Mucosa of rectum (tissue), 2 donors: Measurements from ENCODE around the gene NUCB1.
A peak's percentile ranks its signal among the peaks of the same experiment; 100 is the strongest.
"Not testable (repeated sequence)": the region's sequence is repeated elsewhere in the genome, so short reads cannot be mapped to it uniquely, and the experiment has no call there.

Experiments
- H3K27ac ChIP-seq, 2 donors: one replicate each; pipeline ENCODE4 v1.7.0; 2013; ENCODE audit warnings: inconsistent platforms in 2 of 2, low read depth in 2 of 2, low read length in 2 of 2
- H3K27me3 ChIP-seq, 2 donors: one replicate each; pipeline ENCODE4 v1.7.0; 2013; ENCODE audit warnings: low read length in 2 of 2; ENCODE audit not compliant: control insufficient read depth in 2 of 2, insufficient read depth in 2 of 2
- H3K36me3 ChIP-seq, 2 donors: one replicate each; pipeline ENCODE4 v1.7.0; 2013; ENCODE audit warnings: low read length in 2 of 2; ENCODE audit not compliant: control insufficient read depth in 2 of 2, insufficient read depth in 2 of 2
- H3K4me1 ChIP-seq, 2 donors: one replicate each; pipeline ENCODE4 v1.7.0; 2013; ENCODE audit warnings: low read length in 2 of 2, mild to moderate bottlenecking in 1 of 2; ENCODE audit not compliant: control insufficient read depth in 2 of 2, insufficient read depth in 2 of 2
- H3K4me3 ChIP-seq, 2 donors: one replicate each; pipeline ENCODE4 v1.7.0; 2013; ENCODE audit warnings: low read length in 2 of 2
- H3K9ac ChIP-seq, 2 donors: one replicate each; pipeline ENCODE4 v1.7.0; 2013; ENCODE audit warnings: low read length in 2 of 2, low read depth in 1 of 2, mild to moderate bottlenecking in 1 of 2
- H3K9me3 ChIP-seq, 2 donors: one replicate each; pipeline ENCODE4 v1.7.0; 2013; ENCODE audit warnings: low read length in 2 of 2; ENCODE audit not compliant: control insufficient read depth in 2 of 2
- donor health status: healthy.
- donor health status: Normal muscosa, but diverticular disease.

NUCB1 gene

GRCh38 chr19:48867123-48867745 lies 32.9 kb upstream of the NUCB1 start:
- no peaks in the 10 kb centered on the region for H3K9me3 ChIP-seq
- no peaks in the 10 kb centered on the region for H3K36me3 ChIP-seq
- H3K4me1 ChIP-seq = peaks cover 16 to 20% of the 10 kb centered on the region in 2 donors
- peak overlapping the region in 1 of 2 donors; percentile 24 for H3K9ac ChIP-seq
- peak overlapping the region in 1 of 2 donors; percentile 61 for H3K27ac ChIP-seq
- peak overlapping the region; percentile 41 to 49 for H3K4me3 ChIP-seq
- no peaks in the 10 kb centered on the region for H3K27me3 ChIP-seq

- peak overlapping the region; percentile 41 to 49 for H3K4me3 ChIP-seq
- no peaks in the 10 kb centered on the region for H3K36me3 ChIP-seq
- H3K9ac ChIP-seq = peak overlapping the region; percentile 43 to 44
- H3K9me3 ChIP-seq = no peaks in the 10 kb centered on the region
- H3K27ac ChIP-seq = peak overlapping the region; percentile 48 to 61
- H3K27me3 ChIP-seq = no peaks in the 10 kb centered on the region
- H3K4me1 ChIP-seq = peaks cover 16 to 20% of the 10 kb centered on the region in 2 donors
These were observed 32.4 kb upstream of the NUCB1 start for GRCh38 chr19:48867746-48868113.

GRCh38 chr19:48868114-48868886 lies 31.8 kb upstream of the NUCB1 start, which contains the start of gene PLEKHA4:
PLEKHA4 (minus strand) TSS chr19:48868617; CDS start chr19:48867620, 997 bp downstream.
- peaks cover 0 to under 1% of the 10 kb centered on the region in 2 donors for H3K36me3 ChIP-seq
- H3K4me1 ChIP-seq = peaks cover 19 to 24% of the 10 kb centered on the region in 2 donors
- peak within 1 kb of the TSS; percentile 48 to 61 for H3K27ac ChIP-seq
- H3K27me3 ChIP-seq = no peaks in the 10 kb centered on the region
- H3K9me3 ChIP-seq = no peaks in the 10 kb centered on the region
- peak within 1 kb of the TSS; percentile 43 to 44 for H3K9ac ChIP-seq
- H3K4me3 ChIP-seq = peak within 1 kb of the TSS; percentile 41 to 49

- Histone ChIP-seq H3K4me3 (no peak overlapping the region), H3K36me3 (peaks cover 13 to 14% of the 10 kb centered on the region in 2 donors), H3K27ac (no peak overlapping the region), H3K9ac (no peak overlapping the region), H3K9me3 (no peaks in the 10 kb centered on the region), H3K27me3 (no peaks in the 10 kb centered on the region), H3K4me1 (peaks cover 33 to 39% of the 10 kb centered on the region in 2 donors)
These were observed 30.1 kb upstream of the NUCB1 start for GRCh38 chr19:48870048-48870447.

- peak overlapping the region; percentile 9 to 99 for H3K9ac ChIP-seq
- H3K36me3 ChIP-seq = peaks cover 14 to 21% of the 10 kb centered on the region in 2 donors
- H3K27ac ChIP-seq = peak overlapping the region in 1 of 2 donors; percentile 72
- not testable (repeated sequence) for H3K9me3 ChIP-seq, H3K27me3 ChIP-seq
- H3K4me1 ChIP-seq = peaks cover 42 to 52% of the 10 kb centered on the region in 2 donors
- peak overlapping the region; percentile 90 to 100 for H3K4me3 ChIP-seq
These were observed 28.5 kb upstream of the NUCB1 start for GRCh38 chr19:48871471-48872181.

- H3K27me3 ChIP-seq = no peaks in the 10 kb centered on the region
- H3K9ac ChIP-seq = peak within 1 kb of the TSS; percentile 99 to 100
- H3K4me1 ChIP-seq = peaks cover 37 to 45% of the 10 kb centered on the region in 2 donors
These were observed 27.8 kb upstream of the NUCB1 start, which contains the start of gene PPP1R15A for GRCh38 chr19:48872182-48872883. PPP1R15A (plus strand) TSS chr19:48872421; CDS start chr19:48873234, 813 bp downstream.

GRCh38 chr19:48872884-48873475 lies 27.1 kb upstream of the NUCB1 start:
- Histone ChIP-seq H3K9me3 (no peaks in the 10 kb centered on the region), H3K27me3 (no peaks in the 10 kb centered on the region), H3K27ac (peak overlapping the region; percentile 99 to 100), H3K36me3 (peaks cover 14 to 26% of the 10 kb centered on the region in 2 donors), H3K4me1 (peaks cover 32 to 39% of the 10 kb centered on the region in 2 donors), H3K4me3 (peak overlapping the region; percentile 90 to 100), H3K9ac (peak overlapping the region; percentile 99 to 100)

More at GRCh38 chr19:48872182-48872883, 27.8 kb upstream of the NUCB1 start, which contains the start of gene PPP1R15A:
- H3K4me3 ChIP-seq = peak within 1 kb of the TSS; percentile 90 to 100
- H3K9me3 ChIP-seq = no peaks in the 10 kb centered on the region
- H3K36me3 ChIP-seq = peaks cover 14 to 23% of the 10 kb centered on the region in 2 donors
- peak within 1 kb of the TSS; percentile 99 to 100 for H3K27ac ChIP-seq

GRCh38 chr19:48873476-48874302 lies 26.4 kb upstream of the NUCB1 start:
- Histone ChIP-seq H3K9ac (peak overlapping the region; percentile 99 to 100), H3K9me3 (no peaks in the 10 kb centered on the region), H3K4me1 (peaks cover 30 to 32% of the 10 kb centered on the region in 2 donors), H3K36me3 (peaks cover 14 to 28% of the 10 kb centered on the region in 2 donors), H3K27me3 (no peaks in the 10 kb centered on the region), H3K27ac (peak overlapping the region; percentile 99 to 100), H3K4me3 (peak overlapping the region; percentile 90 to 100)
